CD4-positive, alpha-beta T cell treated with Interferon alpha-2 for 1 hour (primary cell): ENCODE data around the gene INVS.

Source experiments
- DNase-seq, 2 donors: peaks; one replicate each; pipeline ENCODE4 v3.0.0-alpha.2; 2020 to 2022

The INVS gene

GRCh38 chr9:100350188-100350587 lies 251.1 kb downstream of the INVS start:
- DNase-seq: no peak
